GM23338 (cell line): ENCODE measurements around the gene CTNS. TPM values are rescaled to one million over a fixed set of nuclear protein-coding genes. Genes with fewer than 3 reads are reported as not detected.

ENCODE experiments used
- ATAC-seq: fragments of 200-7000 bp; cut with Tn5 transposase; 3 replicates; pipeline ENCODE4 v1.9.1; 2020
- DNase-seq: peaks from one replicate; pipeline ENCODE4 v3.0.0-alpha.2; 2015; ENCODE audit warnings: low spot score
- H2AFZ ChIP-seq: fragments of 200-600 bp; sonication (generic); 2 replicates; pipeline ENCODE4 v1.8.0; 2016; ENCODE audit warnings: antibody characterized with exemption, mild to moderate bottlenecking, moderate library complexity
- H3F3A ChIP-seq: fragments of 200-600 bp; sonication (generic); replicated peaks from 2 replicates; pipeline ENCODE4 v1.8.0; 2017; ENCODE audit warnings: antibody characterized with exemption, mixed run types, low read depth
- H3K27ac ChIP-seq: fragments of 200-600 bp; sonication (generic); 2 replicates; pipeline ENCODE4 v1.6.1; 2016; ENCODE audit warnings: low read depth
- H3K27me3 ChIP-seq: fragments of 200-600 bp; sonication (generic); 2 replicates; pipeline ENCODE4 v1.8.0; 2016; ENCODE audit warnings: mild to moderate bottlenecking, mixed run types, moderate library complexity; ENCODE audit not compliant: insufficient read depth
- H3K36me3 ChIP-seq: fragments of 200-600 bp; sonication (generic); 2 replicates; pipeline ENCODE4 v1.8.0; 2016; ENCODE audit warnings: mild to moderate bottlenecking; ENCODE audit not compliant: insufficient read depth
- H3K4me1 ChIP-seq: fragments of 200-600 bp; sonication (generic); 2 replicates; pipeline ENCODE4 v1.8.0; 2016; ENCODE audit warnings: mild to moderate bottlenecking, moderate library complexity; ENCODE audit not compliant: insufficient read depth
- H3K4me2 ChIP-seq: fragments of 200-600 bp; sonication (generic); 2 replicates; pipeline ENCODE4 v1.7.1; 2017; ENCODE audit warnings: mixed run types
- H3K4me3 ChIP-seq: fragments of 200-600 bp; sonication (generic); 2 replicates; pipeline ENCODE4 v1.6.1; 2016; ENCODE audit warnings: mixed run types
- H3K79me2 ChIP-seq: fragments of 200-600 bp; sonication (generic); replicated peaks from 2 replicates; pipeline ENCODE4 v1.8.0; 2017; ENCODE audit warnings: mild to moderate bottlenecking; ENCODE audit not compliant: insufficient read depth
- H3K9me2 ChIP-seq: fragments of 200-600 bp; sonication (generic); 2 replicates; pipeline ENCODE4 v1.8.0; 2017; ENCODE audit not compliant: insufficient read depth
- H4K20me1 ChIP-seq: fragments of 200-600 bp; sonication (generic); replicated peaks from 2 replicates; pipeline ENCODE4 v1.8.0; 2017; ENCODE audit warnings: mild to moderate bottlenecking; ENCODE audit not compliant: insufficient read depth
- H3K27ac Mint-ChIP-seq: 2 replicates; pipeline ENCODE4 v1.8.0; 2020; ENCODE audit warnings: inconsistent platforms, mild to moderate bottlenecking, moderate library complexity, mixed read lengths
- H3K27me3 Mint-ChIP-seq: 3 replicates; pipeline ENCODE4 v1.8.0; 2022; ENCODE audit warnings: low read depth, mild to moderate bottlenecking, moderate library complexity, mixed read lengths, inconsistent platforms; ENCODE audit not compliant: insufficient read depth, poor library complexity
- H3K36me3 Mint-ChIP-seq: 3 replicates; pipeline ENCODE4 v1.8.0; 2021; ENCODE audit warnings: low read depth, mild to moderate bottlenecking, inconsistent platforms, moderate library complexity, mixed read lengths
- H3K4me1 Mint-ChIP-seq: 3 replicates; pipeline ENCODE4 v1.8.0; 2020; ENCODE audit warnings: mild to moderate bottlenecking, inconsistent platforms, mixed read lengths
- H3K4me3 Mint-ChIP-seq: 3 replicates; pipeline ENCODE4 v1.8.0; 2021; ENCODE audit warnings: moderate library complexity, mild to moderate bottlenecking, inconsistent platforms, mixed read lengths
- H3K9me3 Mint-ChIP-seq: 3 replicates; pipeline ENCODE4 v1.8.0; 2020; ENCODE audit warnings: moderate library complexity, mild to moderate bottlenecking, inconsistent platforms, mixed read lengths
- CTCF ChIP-seq, 2 experiments: fragments of 200-600 bp in 1 of 2; sonication (generic) in 1 of 2; conservative IDR thresholded peaks; 2 replicates each; pipeline versions ENCODE4 v1.5.1 to v1.6.1; 2016 to 2017; ENCODE audit warnings: antibody characterized with exemption in 2 of 2, low read depth in 2 of 2, mild to moderate bottlenecking in 2 of 2, moderate library complexity in 1 of 2
- ZNF331 ChIP-seq: fragments of 250-450 bp; sonication (Bioruptor Pico); IDR thresholded peaks from 2 replicates; pipeline ENCODE4 v1.5.0; 2020; ENCODE audit warnings: low read depth, mild to moderate bottlenecking, moderate library complexity
- ZNF462 ChIP-seq: fragments of 250-450 bp; sonication (Bioruptor Pico); IDR thresholded peaks from 2 replicates; pipeline ENCODE4 v1.5.0; 2020; ENCODE audit warnings: mild to moderate bottlenecking, moderate library complexity
- polyA plus RNA-seq: library from polyadenylated mRNA; unstranded; fragments of >200 nt; fragmentation: Nextera tagmentation; extraction: Ambion mirVana; gene quantifications from 2 replicates; pipeline ENCODE4 v1.2.1, GENCODE V29; 2016
- total RNA-seq: library from RNA; depleted of rRNA; stranded (reverse); fragments of >200 nt; shearing (Covaris generic); gene quantifications from 2 replicates; pipeline ENCODE4 v1.2.3, GENCODE V29; 2014

Gene CTNS
- total and polyA plus RNA-seq, 2 experiments from 2014 or later: 5.9 to 21.8 TPM

- TF ChIP-seq ZNF462 (CRISPR knock-in tag) (no peak), ZNF331 (CRISPR knock-in tag) (no peak)
Measured at GRCh38 chr17:3658784-3659449, 22.4 kb downstream of the CTNS start (continued).

- H3K9me3 Mint-ChIP-seq: no peaks in the 10 kb centered on the region
- no peak overlapping the region for H3K4me3 Mint-ChIP-seq
- no peaks in the 10 kb centered on the region for H3K27me3 ChIP-seq
- H3K4me3 ChIP-seq: no peak overlapping the region
- peaks cover 5% of the 10 kb centered on the region; the same call in 2 of the 3 replicates for H3K36me3 Mint-ChIP-seq
- no peak overlapping the region for H2AFZ ChIP-seq
- no peaks in the 10 kb centered on the region for H3K4me1 ChIP-seq
- no peak overlapping the region for H3K27ac ChIP-seq
- peaks cover 10% of the 10 kb centered on the region for H3K27me3 Mint-ChIP-seq
- H3K79me2 ChIP-seq: no peaks in the 10 kb centered on the region
- H3K36me3 ChIP-seq: 0 out of 2 replicates have a peak, but pooled peaks cover 3% of the 10 kb centered on the region
- peaks cover 10% of the 10 kb centered on the region; the same call in 2 of the 3 replicates for H3K4me1 Mint-ChIP-seq
- H3K27ac Mint-ChIP-seq: no peak overlapping the region; the same call in 1 of the 2 replicates
- no peaks in the 10 kb centered on the region for H4K20me1 ChIP-seq
- no peak for DNase-seq
- H3F3A ChIP-seq: 0 out of 2 replicates have a peak, but pooled peaks cover 4% of the 10 kb centered on the region
- no peak overlapping the region for H3K4me2 ChIP-seq
- ATAC-seq: no peak
- no peaks in the 10 kb centered on the region for H3K9me2 ChIP-seq
- TF ChIP-seq ZNF462 (CRISPR knock-in tag) (no peak), CTCF (conservative IDR thresholded peaks at IDR 0.05; ENCODE audit: low read depth in 2 of 2) (no peak)
Measured at GRCh38 chr17:3659541-3660111, 23.1 kb downstream of the CTNS start.
